Uterus (tissue), 4 donors: ENCODE data around the gene IRF4. TPM values are rescaled to one million over a fixed set of nuclear protein-coding genes. Genes with fewer than 3 reads are reported as not detected.

Experiments used
- DNase-seq, 2 donors: peaks; one replicate each; pipeline ENCODE4 v3.0.0-alpha.2; 2019 to 2020
- H3K27ac ChIP-seq, 2 donors: fragments of 200-600 bp; sonication (generic); 1 replicate in 1 of 2; 2 replicates in 1 of 2; pipeline ENCODE4 v1.5.1; 2016 to 2018
- H3K27me3 ChIP-seq, 2 donors: fragments of 200-600 bp; sonication (generic); one replicate each; pipeline ENCODE4 v1.5.1; 2018 to 2019; ENCODE audit warnings: control low read depth in 1 of 2
- H3K36me3 ChIP-seq, 2 donors: fragments of 200-600 bp; sonication (generic); one replicate each; pipeline ENCODE4 v1.5.1; 2019; ENCODE audit warnings: control low read depth in 1 of 2
- H3K4me1 ChIP-seq, 2 donors: fragments of 200-600 bp; sonication (generic); one replicate each; pipeline ENCODE4 v1.5.1; 2018 to 2019; ENCODE audit warnings: control low read depth in 1 of 2
- H3K4me3 ChIP-seq, 2 donors: fragments of 200-600 bp; sonication (generic); 1 replicate in 1 of 2; 2 replicates in 1 of 2; pipeline ENCODE4 v1.5.1; 2018 to 2019; ENCODE audit warnings: mild to moderate bottlenecking in 1 of 2
- H3K9me3 ChIP-seq, 2 donors: fragments of 200-600 bp; sonication (generic); one replicate each; pipeline ENCODE4 v1.5.1; 2019; ENCODE audit warnings: control low read depth in 1 of 2
- POLR2A ChIP-seq, 2 donors: fragments of 450-650 bp; IDR thresholded peaks; one replicate each; pipeline ENCODE4 v1.6.1; 2016; ENCODE audit warnings: antibody characterized with exemption in 2 of 2, mild to moderate bottlenecking in 1 of 2, moderate library complexity in 1 of 2
- intact Hi-C: fragments of 100-400 bp; cut with DNase I; formaldehyde crosslinking; loops from one replicate; pipeline ENCODE4 v1.15.1; 2023; ENCODE audit warnings: low total_unique reads
- total RNA-seq, 4 donors: library from RNA; depleted of rRNA in 3 of 4; stranded (reverse); fragments of >200 nt in 3 of 4; gene quantifications; one replicate each; pipeline versions ENCODE4 v1.1.0 to v1.2.4, GENCODE V29; 2014 to 2023
- TF ChIP-seq, protein P1 (sequence below), 4 experiments: fragments of 200-600 bp in 2 of 4; fragments of 450-650 bp in 2 of 4; sonication (generic) in 2 of 4; IDR thresholded peaks; one replicate each; pipeline ENCODE4 v1.5.1; 2016 to 2019; ENCODE audit warnings: antibody characterized with exemption in 4 of 4, mild to moderate bottlenecking in 2 of 4, moderate library complexity in 1 of 4
- donor health status: DM: yes; HTN: yes; CAD: no.

Gene IRF4
- total RNA-seq, 4 donors from 2014 or later = 0.55 to 2.0 TPM; not detected in 2

DNA sequence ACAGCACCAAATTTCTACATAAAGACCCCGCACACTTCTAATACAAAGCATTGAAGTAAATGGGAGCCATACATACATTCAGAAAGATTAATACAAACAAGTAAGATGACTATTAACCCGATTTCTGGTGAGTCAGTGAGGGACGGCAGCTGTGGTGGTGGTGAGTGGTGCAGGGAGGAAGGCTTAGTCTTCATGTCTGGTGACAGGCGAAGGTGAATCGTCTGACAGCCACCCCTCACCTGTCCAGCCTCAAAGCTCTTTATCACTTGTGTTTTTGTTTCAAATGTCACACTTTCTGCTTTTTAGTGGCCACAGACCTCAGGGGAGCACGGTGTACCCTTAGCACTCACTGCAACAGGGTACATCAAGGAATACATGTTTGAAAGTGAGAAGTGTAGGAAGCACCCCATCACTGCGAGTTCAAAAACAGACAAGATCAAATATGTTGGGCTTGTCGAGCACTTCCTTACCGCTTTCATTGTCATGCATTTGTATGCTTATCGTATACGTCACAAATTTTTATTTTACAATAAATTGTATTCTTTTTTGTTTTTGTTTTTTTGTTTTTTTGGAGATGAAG lies 63.5 kb downstream of the IRF4 start:
- Histone ChIP-seq H3K36me3 (no peaks in the 10 kb centered on the region), H3K27me3 (no peaks in the 10 kb centered on the region), H3K4me1 (no peaks in the 10 kb centered on the region), H3K27ac (no peak overlapping the region), H3K4me3 (no peak overlapping the region), H3K9me3 (no peaks in the 10 kb centered on the region)
- DNase-seq = no peak
- intact Hi-C loops = no loop called here
- no peak for TF ChIP-seq POLR2A (IDR thresholded peaks at IDR 0.05)
- TF ChIP-seq, protein P1, sequence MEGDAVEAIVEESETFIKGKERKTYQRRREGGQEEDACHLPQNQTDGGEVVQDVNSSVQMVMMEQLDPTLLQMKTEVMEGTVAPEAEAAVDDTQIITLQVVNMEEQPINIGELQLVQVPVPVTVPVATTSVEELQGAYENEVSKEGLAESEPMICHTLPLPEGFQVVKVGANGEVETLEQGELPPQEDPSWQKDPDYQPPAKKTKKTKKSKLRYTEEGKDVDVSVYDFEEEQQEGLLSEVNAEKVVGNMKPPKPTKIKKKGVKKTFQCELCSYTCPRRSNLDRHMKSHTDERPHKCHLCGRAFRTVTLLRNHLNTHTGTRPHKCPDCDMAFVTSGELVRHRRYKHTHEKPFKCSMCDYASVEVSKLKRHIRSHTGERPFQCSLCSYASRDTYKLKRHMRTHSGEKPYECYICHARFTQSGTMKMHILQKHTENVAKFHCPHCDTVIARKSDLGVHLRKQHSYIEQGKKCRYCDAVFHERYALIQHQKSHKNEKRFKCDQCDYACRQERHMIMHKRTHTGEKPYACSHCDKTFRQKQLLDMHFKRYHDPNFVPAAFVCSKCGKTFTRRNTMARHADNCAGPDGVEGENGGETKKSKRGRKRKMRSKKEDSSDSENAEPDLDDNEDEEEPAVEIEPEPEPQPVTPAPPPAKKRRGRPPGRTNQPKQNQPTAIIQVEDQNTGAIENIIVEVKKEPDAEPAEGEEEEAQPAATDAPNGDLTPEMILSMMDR (IDR thresholded peaks at IDR 0.05) = no peak

DNA sequence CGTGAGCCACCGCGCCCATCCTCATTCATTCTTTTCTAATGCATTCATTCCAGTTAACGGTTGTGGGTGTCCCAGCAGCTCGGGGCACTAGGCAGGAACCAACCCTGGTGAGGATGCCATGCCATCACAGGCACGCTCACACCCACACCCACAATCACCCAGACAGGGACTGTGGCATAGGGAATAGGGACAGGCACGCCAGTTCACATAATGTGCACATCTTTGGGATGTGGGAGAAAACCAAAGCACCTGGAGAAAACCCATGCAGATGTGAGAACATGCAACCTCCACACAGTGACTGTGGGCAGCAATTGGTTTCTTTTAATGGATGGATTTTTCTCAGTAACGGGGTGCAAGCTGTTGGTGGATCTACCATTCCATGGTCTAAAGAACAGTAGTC lies 64.3 kb downstream of the IRF4 start:
- Histone ChIP-seq H3K27me3 (no peaks in the 10 kb centered on the region), H3K27ac (no peak overlapping the region), H3K36me3 (no peaks in the 10 kb centered on the region), H3K9me3 (no peaks in the 10 kb centered on the region), H3K4me3 (no peak overlapping the region), H3K4me1 (no peaks in the 10 kb centered on the region)
- no peak for DNase-seq
- intact Hi-C loops = no loop called here
- TF ChIP-seq POLR2A (IDR thresholded peaks at IDR 0.05) = no peak
- TF ChIP-seq, protein P1 (IDR thresholded peaks at IDR 0.05) = no peak

DNA sequence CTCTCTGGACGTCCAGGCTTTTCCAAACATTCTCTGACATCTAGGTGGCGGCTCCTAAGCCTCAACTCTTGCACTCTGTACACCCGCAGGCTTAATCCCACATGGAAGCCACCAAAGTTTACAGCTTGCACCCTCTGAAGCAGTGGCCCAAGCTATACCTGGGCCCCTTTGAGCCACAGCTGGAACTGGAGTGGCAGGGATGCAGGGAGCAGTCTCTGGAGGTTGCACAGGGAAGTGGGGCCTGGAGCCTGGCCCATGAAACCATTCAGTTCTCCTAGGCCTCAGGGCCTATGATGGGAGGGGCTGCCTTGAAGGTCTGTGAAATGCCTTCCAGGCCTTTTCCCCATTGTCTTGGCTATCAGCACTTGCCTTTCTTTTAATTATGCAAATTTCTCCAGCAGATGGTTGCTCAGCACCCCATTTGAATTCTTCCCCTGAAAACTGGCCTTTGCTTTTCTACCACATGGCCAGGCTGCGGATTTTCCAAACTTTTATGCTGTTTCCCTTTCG lies 64.9 kb downstream of the IRF4 start:
- Histone ChIP-seq H3K27ac (no peak overlapping the region), H3K9me3 (no peaks in the 10 kb centered on the region), H3K27me3 (no peaks in the 10 kb centered on the region), H3K4me1 (no peaks in the 10 kb centered on the region), H3K4me3 (no peak overlapping the region), H3K36me3 (no peaks in the 10 kb centered on the region)
- DNase-seq = no peak
- intact Hi-C loops = no loop called here
- TF ChIP-seq, protein P1 (IDR thresholded peaks at IDR 0.05) = no peak
- no peak for TF ChIP-seq POLR2A (IDR thresholded peaks at IDR 0.05)

DNA sequence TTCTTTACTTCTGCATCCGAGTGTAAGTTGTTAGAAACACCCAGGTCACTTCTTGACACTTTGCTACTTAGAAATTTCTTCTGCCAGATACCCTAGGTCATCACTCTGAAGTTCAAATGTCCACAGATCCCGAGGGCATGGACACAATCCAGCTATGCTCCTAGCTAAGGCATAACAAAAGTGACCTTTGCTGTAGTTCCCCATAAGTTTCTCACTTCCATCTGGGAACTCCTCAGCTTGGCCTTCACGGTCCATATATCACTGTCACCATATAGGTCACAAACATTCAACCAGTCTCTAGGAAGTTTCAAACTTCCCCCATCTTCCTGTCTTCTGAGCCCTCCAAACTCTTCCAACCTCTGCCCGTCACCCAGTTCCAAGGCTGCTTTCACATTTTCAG lies 65.3 kb downstream of the IRF4 start:
- no peak for TF ChIP-seq POLR2A (IDR thresholded peaks at IDR 0.05)
- TF ChIP-seq, protein P1 (IDR thresholded peaks at IDR 0.05) = no peak
- intact Hi-C loops = no loop called here
- no peak overlapping the region for H3K27ac ChIP-seq
- H3K4me3 ChIP-seq = no peak overlapping the region
- no peaks in the 10 kb centered on the region for H3K9me3 ChIP-seq
- no peak for DNase-seq
- H3K36me3 ChIP-seq = no peaks in the 10 kb centered on the region
- no peaks in the 10 kb centered on the region for H3K27me3 ChIP-seq
- no peaks in the 10 kb centered on the region for H3K4me1 ChIP-seq

Other genes with a start within 250 kb of the IRF4 start
- gene DUSP22, start 99.3 kb upstream of the IRF4 start, total RNA-seq = 10 to 100 TPM; 22.8 to 78.5 (median 46.0) TPM